Measurements from ENCODE around the gene EDEM2. TPM values are rescaled to one million over a fixed set of nuclear protein-coding genes. Genes with fewer than 3 reads are reported as not detected.

Gene EDEM2
- total RNA-seq, 1 donor from 2014 or later, result 24.4 TPM

GRCh38 chr20:35133735-35134134 lies 13.4 kb downstream of the EDEM2 start:
- intact Hi-C loops (cut with micrococcal nuclease), result no loop called here
- POLR2A ChIA-PET, result no interaction called here
- Mint-ChIP-seq H3K36me3 (ENCODE audit: low read depth) (peaks cover 80% of the 10 kb centered on the region), H3K27ac (no peak overlapping the region), H3K27me3 (no peaks in the 10 kb centered on the region), H3K4me3 (no peak overlapping the region), H3K4me1 (no peaks in the 10 kb centered on the region), H3K9me3 (no peaks in the 10 kb centered on the region)
- no peak for TF ChIP-seq CTCF (IDR thresholded peaks at IDR 0.05)
- CTCF ChIA-PET, result interaction anchor here (0.5 kb wide), 1 partner anchor 33 kb away, joined by 3 read pairs; no protein-coding TSS in a partner anchor
- ATAC-seq (ENCODE audit: low read depth) (no peak), DNase-seq (no peak)

- Mint-ChIP-seq H3K4me1 (no peaks in the 10 kb centered on the region), H3K27ac (no peak overlapping the region), H3K9me3 (no peaks in the 10 kb centered on the region), H3K27me3 (no peaks in the 10 kb centered on the region), H3K4me3 (no peak overlapping the region), H3K36me3 (ENCODE audit: low read depth) (peaks cover 79% of the 10 kb centered on the region)
- TF ChIP-seq CTCF (IDR thresholded peaks at IDR 0.05), result no peak
- DNase-seq (no peak), ATAC-seq (ENCODE audit: low read depth) (no peak)
- ChIA-PET POLR2A (interaction anchor here (0.5 to 0.6 kb wide), 2 partner anchors 75 to 115 kb away, joined by 3 to 10 read pairs; no protein-coding TSS in a partner anchor), CTCF (interaction anchor here (0.9 kb wide), 1 partner anchor 9 kb away, joined by 3 read pairs; no protein-coding TSS in a partner anchor)
- intact Hi-C loops (cut with micrococcal nuclease), result no loop called here
These were observed 14.1 kb downstream of the EDEM2 start for GRCh38 chr20:35133031-35133430.

- H3K9me3 Mint-ChIP-seq, result no peaks in the 10 kb centered on the region
- peaks cover 77% of the 10 kb centered on the region for H3K36me3 Mint-ChIP-seq (ENCODE audit: low read depth)
- no peak for ATAC-seq (ENCODE audit: low read depth)
- no peaks in the 10 kb centered on the region for H3K4me1 Mint-ChIP-seq
- H3K27me3 Mint-ChIP-seq, result no peaks in the 10 kb centered on the region
- H3K27ac Mint-ChIP-seq, result no peak overlapping the region
- intact Hi-C loops (cut with micrococcal nuclease), result no loop called here
- CTCF ChIA-PET, result no interaction called here
- TF ChIP-seq CTCF (IDR thresholded peaks at IDR 0.05), result no peak
- no peak for DNase-seq
- no peak overlapping the region for H3K4me3 Mint-ChIP-seq
- POLR2A ChIA-PET, result no interaction called here
These were observed 15.2 kb downstream of the EDEM2 start for GRCh38 chr20:35131934-35132333.

GRCh38 chr20:35129647-35130069 lies 17.5 kb downstream of the EDEM2 start:
- Mint-ChIP-seq H3K9me3 (no peaks in the 10 kb centered on the region), H3K27ac (no peak overlapping the region), H3K27me3 (no peaks in the 10 kb centered on the region), H3K36me3 (ENCODE audit: low read depth) (peaks cover 78% of the 10 kb centered on the region), H3K4me1 (no peaks in the 10 kb centered on the region), H3K4me3 (no peak overlapping the region)
- DNase-seq (no peak), ATAC-seq (ENCODE audit: low read depth) (no peak)
- intact Hi-C loops (cut with micrococcal nuclease), result no loop called here
- no peak for TF ChIP-seq CTCF (IDR thresholded peaks at IDR 0.05)
- CTCF ChIA-PET, result no interaction called here
- POLR2A ChIA-PET, result no interaction called here

- Mint-ChIP-seq H3K4me3 (no peak overlapping the region), H3K27ac (no peak overlapping the region), H3K36me3 (ENCODE audit: low read depth) (peaks cover 80% of the 10 kb centered on the region), H3K9me3 (no peaks in the 10 kb centered on the region), H3K4me1 (no peaks in the 10 kb centered on the region), H3K27me3 (no peaks in the 10 kb centered on the region)
- ChIA-PET CTCF (no interaction called here), POLR2A (interaction anchor here (0.6 kb wide), 1 partner anchor 270 kb away, joined by 3 read pairs; no protein-coding TSS in a partner anchor)
- intact Hi-C loops (cut with micrococcal nuclease), result no loop called here
- ATAC-seq (ENCODE audit: low read depth), result no peak
- TF ChIP-seq CTCF (IDR thresholded peaks at IDR 0.05), result no peak
- DNase-seq, result no peak
These were observed 21.4 kb downstream of the EDEM2 start for GRCh38 chr20:35125753-35126152.
